GM21825 (cell line): ENCODE data around the gene KLF4.

Source experiments
- ATAC-seq: cut with Tn5 transposase; IDR thresholded peaks from one replicate; pipeline ENCODE4 v1.9.1; 2021; ENCODE audit warnings: mild to moderate bottlenecking, moderate library complexity; ENCODE audit not compliant: unreplicated experiment

Gene KLF4

DNA sequence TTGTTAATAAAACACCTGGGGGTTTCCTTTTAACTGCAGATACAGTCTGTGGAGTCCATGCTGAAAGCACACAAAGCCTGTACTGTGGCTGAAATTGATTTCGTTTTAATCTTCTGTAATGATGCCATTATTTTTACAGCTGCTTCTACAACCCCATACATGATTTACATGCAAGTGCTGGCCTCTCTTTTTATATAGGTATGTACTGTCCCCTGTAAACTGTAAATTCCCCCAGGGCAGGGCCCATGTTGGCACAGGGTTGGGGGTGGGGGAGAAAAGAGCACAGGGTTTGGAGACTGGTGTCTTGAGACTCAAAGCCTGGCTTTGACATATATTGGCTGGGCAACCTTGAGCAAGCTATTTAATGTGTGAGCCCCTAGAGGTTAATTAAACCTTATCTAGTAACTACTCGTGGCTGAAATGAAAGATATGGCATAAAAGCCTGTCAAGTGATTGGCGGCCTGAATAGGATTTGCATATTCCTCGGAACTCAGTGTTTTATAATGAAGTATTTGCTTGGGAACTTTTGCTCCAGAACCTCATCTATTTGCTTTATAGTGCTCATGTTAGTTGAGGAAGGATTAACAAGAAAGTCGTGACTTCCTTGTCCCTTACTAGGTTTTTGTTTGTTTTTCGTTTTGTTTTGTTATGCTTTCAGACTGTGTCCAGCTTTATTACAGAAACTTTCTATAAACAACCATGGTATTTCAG is 34.0 kb downstream of the KLF4 start:
- ATAC-seq, result no peak

DNA sequence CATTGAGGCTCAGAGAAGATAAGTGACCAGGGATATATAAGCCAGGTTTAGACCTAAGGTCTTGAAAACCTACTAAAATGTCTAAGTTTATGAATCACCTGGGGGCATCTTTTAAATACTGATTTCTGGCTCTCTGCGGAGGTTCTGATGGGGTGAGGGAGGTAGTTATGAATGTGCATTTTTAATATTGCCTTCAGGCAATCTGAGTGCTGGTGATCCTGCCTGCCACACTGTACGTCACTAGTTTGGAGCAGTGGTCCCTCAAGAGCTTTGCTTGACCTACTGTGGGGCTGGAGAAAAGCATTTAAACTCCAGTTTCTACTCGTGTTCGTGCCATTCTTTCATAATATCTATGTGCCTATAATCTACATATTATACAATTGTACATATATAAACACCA is 36.1 kb downstream of the KLF4 start:
- ATAC-seq, result no peak

DNA sequence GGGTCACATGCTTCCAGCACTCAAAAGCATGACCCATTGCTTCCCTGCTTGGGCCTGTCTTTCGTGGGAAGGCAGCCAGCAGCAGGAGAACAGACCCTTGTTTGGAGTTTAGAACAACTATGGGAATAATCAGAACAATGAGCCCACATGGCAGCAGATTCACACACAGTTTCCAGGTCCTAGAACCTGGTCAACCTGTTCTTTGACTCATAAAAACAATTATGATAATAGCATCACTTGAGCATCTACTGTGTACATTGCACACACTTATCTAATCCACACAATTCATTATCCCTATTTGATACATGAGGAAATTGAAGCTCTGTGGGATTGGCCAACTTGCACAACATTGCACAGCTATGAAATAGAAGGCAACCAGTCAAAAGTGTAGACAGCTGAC is 41.7 kb downstream of the KLF4 start:
- no peak for ATAC-seq

DNA sequence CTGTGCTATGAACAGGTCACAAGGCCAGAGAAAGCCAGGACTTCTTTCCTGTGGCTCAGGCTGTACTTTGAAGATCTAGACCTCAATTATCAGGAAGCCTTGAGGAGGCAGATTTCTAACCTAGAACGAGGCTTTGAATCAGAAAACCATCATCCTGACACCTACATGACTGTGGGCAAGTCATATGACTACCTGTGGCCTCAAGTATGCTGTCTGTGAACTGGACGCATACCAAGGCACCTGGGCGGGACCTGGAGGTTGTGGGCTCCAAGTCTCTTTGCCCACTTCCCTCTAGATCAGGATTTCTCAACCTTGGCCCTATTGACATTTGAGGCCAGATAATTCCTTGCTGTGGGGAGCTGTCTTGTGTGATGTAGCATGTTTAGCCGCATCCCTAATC is 42.5 kb downstream of the KLF4 start:
- ATAC-seq, result no peak

DNA sequence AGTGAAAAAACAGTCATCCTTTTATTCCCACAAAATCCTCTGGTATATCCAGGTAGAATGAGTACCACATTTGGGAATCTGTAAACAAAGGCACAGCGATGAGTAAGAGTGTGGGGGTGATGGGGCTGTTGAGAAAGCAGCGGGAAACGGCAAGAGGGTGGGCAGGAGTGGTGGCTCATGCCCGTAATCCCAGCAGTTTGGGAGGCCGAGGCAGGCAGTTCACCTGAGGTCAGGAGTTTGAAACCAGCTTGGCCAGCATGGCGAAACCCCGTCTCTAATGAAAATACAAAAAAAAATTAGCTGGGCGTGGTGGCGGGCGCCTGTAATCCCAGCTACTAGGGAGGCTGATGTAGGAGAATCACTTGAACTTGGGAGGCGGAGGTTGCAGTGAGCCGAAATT is 43.1 kb downstream of the KLF4 start:
- ATAC-seq, result no peak

DNA sequence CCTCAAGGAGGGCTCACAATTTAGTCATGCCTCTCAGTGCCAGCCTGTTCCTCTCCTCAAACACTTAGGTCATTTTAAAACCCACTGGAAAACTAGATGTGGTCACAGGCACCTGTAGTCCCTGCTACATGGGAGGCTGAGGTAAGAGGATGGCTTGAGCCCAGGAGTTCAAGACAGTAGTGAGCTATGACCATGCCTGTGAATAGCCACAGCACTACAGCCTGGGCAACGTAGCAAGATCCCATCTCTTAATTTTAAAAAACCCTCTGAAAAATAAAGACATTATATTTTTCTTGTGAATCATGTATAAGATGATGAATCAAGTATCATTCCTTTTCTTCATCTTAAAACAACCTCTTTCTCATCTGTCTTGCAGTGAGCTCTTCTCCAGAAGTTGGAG is 45.8 kb downstream of the KLF4 start:
- ATAC-seq, result no peak

GRCh38 chr9:107439991-107440456 is 49.5 kb downstream of the KLF4 start:
- no peak for ATAC-seq

DNA sequence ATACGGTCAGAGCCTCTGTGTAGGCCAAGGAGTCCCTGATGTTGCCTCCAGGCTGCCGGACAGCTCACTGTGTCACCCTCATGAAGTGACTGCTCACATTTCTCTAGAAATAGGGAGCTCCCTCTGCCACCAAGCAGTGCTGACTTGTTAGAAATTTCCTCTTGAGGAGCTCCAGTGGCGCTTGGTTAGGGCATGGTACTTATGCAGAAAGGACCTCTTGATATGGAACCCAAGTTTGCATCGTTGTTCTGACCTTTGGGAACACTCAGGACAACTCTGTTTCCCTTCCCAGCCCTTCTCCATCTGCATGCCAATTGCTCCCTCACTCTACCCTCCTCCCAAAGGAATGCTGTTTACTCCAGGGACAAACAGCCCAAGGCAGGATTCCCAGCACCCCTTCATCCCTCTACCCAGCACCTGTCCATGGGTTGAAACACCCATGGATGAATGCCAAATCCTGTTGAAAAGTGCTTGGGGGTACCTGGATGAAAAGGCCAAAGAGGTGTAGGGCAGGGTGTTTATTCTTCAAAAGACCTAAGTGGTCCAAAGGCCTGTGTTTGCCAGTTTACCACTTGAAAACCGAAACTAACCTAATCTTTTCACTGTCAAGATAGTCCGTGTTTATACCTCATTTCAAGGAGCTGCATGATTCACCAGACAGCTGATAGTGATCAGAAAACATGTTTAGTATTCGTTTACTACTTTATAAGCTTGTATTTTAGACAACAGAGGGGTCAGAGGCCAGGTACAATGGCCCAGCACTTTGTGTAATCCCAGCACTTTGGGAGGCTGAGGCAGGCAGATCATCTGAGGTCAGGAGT is 51.1 kb downstream of the KLF4 start:
- no peak for ATAC-seq

GRCh38 chr9:107437716-107438115 is 51.9 kb downstream of the KLF4 start:
- ATAC-seq, result no peak

- ATAC-seq, result no peak
These were observed 54.2 kb downstream of the KLF4 start for GRCh38 chr9:107435415-107435814.
